GM21360 (cell line): ENCODE measurements around the gene FPGT.
A peak's percentile ranks its signal among the peaks of the same experiment; 100 is the strongest.
"Not testable (repeated sequence)": the region's sequence is repeated elsewhere in the genome, so short reads cannot be mapped to it uniquely, and the experiment has no call there.

Experiments used
- ATAC-seq: cut with Tn5 transposase; IDR thresholded peaks from one replicate; pipeline ENCODE4 v1.9.1; 2021; ENCODE audit warnings: mild to moderate bottlenecking, moderate library complexity; ENCODE audit not compliant: unreplicated experiment

The FPGT gene

GRCh38 chr1:74197657-74198552 lies at the start of gene FPGT, which contains the start of gene LRRIQ3:
Gene FPGT, plus strand, starts transcription at chr1:74198242. Its CDS starts 37 bp downstream, at chr1:74198279.
Gene LRRIQ3, minus strand, starts transcription at chr1:74198176. Its CDS starts 14,492 bp downstream, at chr1:74183684.
- peak; percentile 95 for ATAC-seq

- no peak for ATAC-seq
These were observed 38.0 kb upstream of the FPGT start for GRCh38 chr1:74160046-74160445.

DNA sequence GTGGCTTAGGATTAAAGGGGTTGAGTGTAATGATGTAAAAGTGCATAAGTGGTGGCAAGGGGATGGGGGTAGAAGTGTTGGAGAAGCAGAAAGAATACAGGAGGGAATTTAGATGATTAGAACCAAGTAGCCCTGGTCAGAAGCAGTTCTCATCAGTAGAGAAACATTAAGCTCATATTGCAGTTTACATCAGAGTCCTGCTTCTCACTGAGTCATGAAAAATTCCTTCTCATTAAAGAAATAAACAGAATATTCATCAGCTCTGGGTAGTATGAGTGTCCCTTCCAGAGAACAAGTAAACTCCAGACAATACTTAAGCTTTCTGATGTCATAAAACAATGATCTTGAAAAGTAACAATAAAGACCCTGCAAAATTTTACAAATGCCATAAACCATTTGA lies 36.5 kb upstream of the FPGT start:
- ATAC-seq = no peak

DNA sequence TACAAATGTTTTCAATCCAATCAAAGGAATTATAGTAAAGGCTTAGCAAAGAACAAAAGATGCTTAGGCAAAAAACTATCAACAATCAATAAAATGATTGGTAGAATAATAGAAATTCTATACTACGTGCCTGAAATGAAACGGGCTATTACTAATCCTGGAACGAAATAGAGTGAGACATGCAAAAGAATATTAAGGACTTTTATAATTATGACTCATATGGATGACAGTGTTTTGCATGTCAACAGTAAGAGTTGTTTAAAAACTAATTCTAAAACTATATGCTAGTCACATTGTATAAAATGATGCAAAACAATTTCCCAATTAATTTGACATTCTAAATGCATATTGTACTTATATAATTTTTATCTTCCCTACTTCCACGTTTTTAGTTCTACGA lies 35.7 kb upstream of the FPGT start:
- no peak for ATAC-seq

- ATAC-seq = not testable (repeated sequence)
These were observed 23.6 kb upstream of the FPGT start for GRCh38 chr1:74174423-74174822.

GRCh38 chr1:74180490-74180889 lies 17.6 kb upstream of the FPGT start:
- ATAC-seq = no peak

DNA sequence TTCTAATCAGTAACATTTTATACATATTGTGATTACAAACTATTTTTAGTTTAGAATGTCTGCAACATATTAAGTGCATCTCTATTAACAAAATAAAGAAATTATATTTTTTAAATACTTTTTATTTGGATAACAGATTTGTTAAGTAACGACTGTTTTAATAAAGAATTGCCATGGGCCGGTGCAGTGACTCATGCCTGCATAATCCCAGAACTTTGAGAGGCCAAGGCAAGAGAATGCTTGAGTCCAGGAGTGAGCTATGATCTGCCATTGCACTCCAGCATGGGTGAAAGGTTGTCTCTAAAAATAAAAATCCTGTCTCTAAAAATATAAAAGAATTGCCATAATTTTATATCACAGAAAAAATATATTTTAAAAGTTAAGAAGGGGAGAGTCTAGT lies 4.1 kb upstream of the FPGT start:
- ATAC-seq = no peak

DNA sequence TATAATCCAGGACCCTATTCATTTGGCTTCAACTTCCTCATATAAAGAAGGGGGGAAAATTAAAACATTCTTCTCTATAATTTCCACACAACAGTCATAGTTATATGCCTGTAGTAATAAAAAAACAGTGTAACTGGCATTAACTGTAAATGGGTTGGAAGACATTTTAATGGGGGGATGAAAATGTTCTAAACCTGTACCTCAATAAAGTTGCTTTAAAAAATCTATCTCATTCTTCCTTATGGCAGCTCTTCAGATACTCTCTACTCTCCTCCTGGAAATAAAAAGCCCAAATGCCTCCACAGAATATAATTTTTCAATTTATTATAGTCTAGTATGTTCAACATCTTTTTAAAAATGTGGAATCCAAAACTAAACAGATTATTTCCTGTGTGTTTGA lies 2.7 kb upstream of the FPGT start:
- no peak for ATAC-seq

GRCh38 chr1:74197255-74197654 lies 787 bp upstream of the FPGT start:
- ATAC-seq = no peak

DNA sequence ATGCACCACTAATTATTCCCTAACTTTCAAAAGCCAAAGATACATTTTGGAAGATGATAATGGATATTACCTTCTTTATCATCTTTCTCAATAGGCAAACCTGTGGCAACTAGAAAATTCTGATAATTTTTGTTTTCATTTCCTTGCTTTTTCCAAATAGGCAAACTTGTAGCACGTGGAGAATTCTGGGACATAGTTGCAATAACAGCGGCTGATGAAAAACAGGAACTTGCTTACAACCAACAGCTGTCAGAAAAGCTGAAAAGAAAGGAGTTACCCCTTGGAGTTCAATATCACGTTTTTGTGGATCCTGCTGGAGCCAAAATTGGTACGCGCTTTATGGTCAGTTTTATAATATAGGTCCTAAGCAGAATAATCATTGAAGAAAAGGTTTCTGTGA lies 1.5 kb downstream of the FPGT start:
- ATAC-seq = no peak

GRCh38 chr1:74205266-74205665 lies 7.2 kb downstream of the FPGT start:
- no peak for ATAC-seq

GRCh38 chr1:74215229-74215628 lies 17.2 kb downstream of the FPGT start:
- ATAC-seq = no peak

GRCh38 chr1:74222701-74223100 lies 24.7 kb downstream of the FPGT start:
- ATAC-seq = no peak

- ATAC-seq = no peak
These were observed 25.4 kb downstream of the FPGT start for GRCh38 chr1:74223453-74223852.

GRCh38 chr1:74235153-74235552 lies 37.1 kb downstream of the FPGT start, which contains the start of gene TNNI3K:
Gene TNNI3K, plus strand, starts transcription at chr1:74235387. Its CDS starts 65 bp downstream, at chr1:74235452.
- ATAC-seq = no peak

GRCh38 chr1:74236440-74236839 lies 38.4 kb downstream of the FPGT start:
- ATAC-seq = no peak

GRCh38 chr1:74237035-74237434 lies 39.0 kb downstream of the FPGT start:
- ATAC-seq = no peak

- ATAC-seq = no peak
These were observed 39.7 kb downstream of the FPGT start for GRCh38 chr1:74237787-74238186.

DNA sequence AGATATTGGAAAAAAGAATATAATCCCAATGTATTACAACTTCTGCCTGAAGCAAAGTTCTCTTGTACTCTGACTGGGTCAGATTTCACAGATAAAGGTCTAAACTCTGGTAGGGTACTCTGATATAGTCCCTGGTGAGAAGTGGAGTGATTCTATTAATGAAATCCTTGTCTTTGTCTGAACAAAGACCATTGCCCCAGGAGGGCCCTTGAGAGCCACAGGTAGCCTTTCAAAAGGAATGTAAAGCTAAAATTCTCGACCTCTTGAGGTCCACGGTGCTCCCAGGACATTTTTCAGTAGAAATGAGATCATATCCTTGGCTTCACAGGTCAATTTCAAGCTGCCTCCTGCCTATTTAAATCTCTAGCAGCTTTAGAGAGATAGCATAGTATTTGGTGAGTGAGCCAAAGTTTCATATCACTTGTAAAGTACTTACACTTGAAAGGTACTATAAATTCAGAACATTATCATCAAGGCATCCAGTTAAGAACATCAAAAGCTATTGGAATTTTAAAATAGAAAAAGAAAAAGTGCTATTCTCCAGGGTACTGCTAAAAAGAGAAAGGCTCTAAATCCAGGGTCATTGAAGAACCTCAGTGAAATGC lies 47.2 kb downstream of the FPGT start:
- ATAC-seq = no peak

DNA sequence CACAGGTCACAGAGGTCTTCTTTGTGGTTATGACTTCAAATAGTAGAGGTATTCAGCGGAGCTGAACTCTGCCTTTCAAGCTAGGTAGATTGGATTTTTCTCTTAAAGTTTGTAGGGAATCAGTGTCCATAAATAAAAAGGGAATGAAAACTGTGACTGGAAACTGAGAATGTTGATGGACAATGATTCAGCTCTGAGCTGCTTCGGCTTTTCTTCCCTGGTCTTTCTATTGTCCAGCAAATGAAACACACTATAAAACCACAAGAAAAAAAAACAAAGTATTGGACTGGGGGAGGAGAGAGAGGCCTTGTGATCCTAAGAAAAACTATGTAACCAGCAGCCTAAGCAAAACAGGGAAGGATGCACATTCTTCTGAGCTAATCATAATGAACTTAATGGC lies 48.3 kb downstream of the FPGT start:
- ATAC-seq = no peak

- ATAC-seq = no peak
These were observed 50.0 kb downstream of the FPGT start for GRCh38 chr1:74247881-74248528.
